MM.1S (cell line): ENCODE data around the gene ZHX3.

ENCODE experiments used
- CTCF ChIP-seq: fragments of 300-600 bp; sonication (generic); IDR thresholded peaks from 2 replicates; pipeline ENCODE4 v1.5.1; 2016; ENCODE audit warnings: antibody characterized with exemption, low read length, mixed read lengths
- EZH2 ChIP-seq: fragments of 300-600 bp; sonication (generic); optimal IDR thresholded peaks from 2 replicates; pipeline ENCODE3; 2017; ENCODE audit warnings: low read depth, mild to moderate bottlenecking, antibody characterized with exemption, low read length, mixed read lengths
- EZH2phosphoT487 ChIP-seq: fragments of 300-600 bp; sonication (generic); IDR thresholded peaks from 2 replicates; pipeline ENCODE4 v1.6.1; 2018; ENCODE audit warnings: antibody characterized with exemption, low read length

GRCh38 chr20:41143354-41143753 lies 174.2 kb downstream of the ZHX3 start:
- TF ChIP-seq EZH2 (no peak), CTCF (no peak), EZH2phosphoT487 (no peak)
